H1 (cell line): Measurements from ENCODE around the gene ZC3H6. TPM values are rescaled to one million over a fixed set of nuclear protein-coding genes. Genes with fewer than 3 reads are reported as not detected.

ENCODE experiments used
- CTCF ChIA-PET: fragments of 300-600 bp; sonication (Branson Sonifier 250); formaldehyde crosslinking; loops from one replicate; lab custom pipeline; 2021; ENCODE audit not compliant: partially characterized antibody; lab: Charles Lee
- POLR2A ChIA-PET: fragments of 300-600 bp; sonication (Branson Sonifier 250); formaldehyde crosslinking; loops from one replicate; lab custom pipeline; 2021; ENCODE audit warnings: inconsistent platforms; ENCODE audit not compliant: partially characterized antibody; lab: Charles Lee
- DNase-seq, 2 experiments: peaks; one replicate each; pipeline versions ENCODE4 v3.0.0 to v3.0.0-alpha.2; 2010 to 2022; ENCODE audit warnings: low spot score in 2 of 2, low read depth in 1 of 2, mixed read lengths in 1 of 2
- FAIRE-seq: peaks from 2 replicates; lab custom pipeline; 2011; peaks lifted over from hg19 to GRCh38; lab: Jason Lieb, UNC
- H2AFZ ChIP-seq: 2 replicates; pipeline ENCODE4 v1.8.1; 2012; ENCODE audit warnings: low read length, inconsistent platforms
- H2AK5ac ChIP-seq: 2 replicates; pipeline ENCODE4 v1.6.1; 2013; ENCODE audit warnings: low read depth, low read length
- H2BK120ac ChIP-seq: replicated peaks from 2 replicates; pipeline ENCODE3; 2013; ENCODE audit warnings: low read depth, low read length, inconsistent platforms
- H2BK12ac ChIP-seq: 2 replicates; pipeline ENCODE4 v1.6.1; 2013; ENCODE audit warnings: low read depth, low read length
- H2BK15ac ChIP-seq: 2 replicates; pipeline ENCODE4 v1.6.1; 2013; ENCODE audit warnings: low read length
- H2BK20ac ChIP-seq: 2 replicates; pipeline ENCODE4 v1.6.1; 2013; ENCODE audit warnings: low read length
- H2BK5ac ChIP-seq: 2 replicates; pipeline ENCODE4 v1.6.1; 2013; ENCODE audit warnings: low read depth, low read length
- H3K14ac ChIP-seq: 2 replicates; pipeline ENCODE4 v1.6.1; 2013; ENCODE audit warnings: inconsistent platforms; ENCODE audit not compliant: insufficient read length
- H3K18ac ChIP-seq: 2 replicates; pipeline ENCODE4 v1.6.1; 2013; ENCODE audit warnings: low read length; ENCODE audit errors: extremely low read depth
- H3K23ac ChIP-seq: 2 replicates; pipeline ENCODE4 v1.6.1; 2013; ENCODE audit warnings: inconsistent platforms; ENCODE audit not compliant: insufficient read length
- H3K23me2 ChIP-seq: 2 replicates; pipeline ENCODE4 v1.6.1; 2013; ENCODE audit warnings: low read depth, low read length
- H3K27ac ChIP-seq: 2 replicates; pipeline ENCODE4 v1.6.1; 2011; ENCODE audit warnings: low read depth, low read length, inconsistent platforms
- H3K27me3 ChIP-seq, 4 experiments: replicated peaks in 1 of 4; 1 replicate in 1 of 4; 2 replicates in 3 of 4; pipeline versions ENCODE4 v1.6.1 to v1.8.1; 2011 to 2013; ENCODE audit warnings: low read length in 3 of 4, mild to moderate bottlenecking in 3 of 4, inconsistent platforms in 2 of 4, mixed read lengths in 2 of 4, moderate library complexity in 1 of 4; ENCODE audit not compliant: control insufficient read depth in 3 of 4, insufficient read depth in 3 of 4; ENCODE audit errors: extremely low read depth in 1 of 4
- H3K36me3 ChIP-seq, 4 experiments: 2 replicates each; pipeline versions ENCODE4 v1.6.1 to v1.8.1; 2011 to 2013; ENCODE audit warnings: mild to moderate bottlenecking in 4 of 4, low read length in 3 of 4, moderate library complexity in 2 of 4, control low read depth in 1 of 4, inconsistent platforms in 1 of 4; ENCODE audit not compliant: insufficient read depth in 4 of 4, control insufficient read depth in 2 of 4
- H3K4ac ChIP-seq: replicated peaks from 2 replicates; pipeline ENCODE3; 2013; ENCODE audit warnings: low read length, low read depth, mixed read lengths, inconsistent platforms; ENCODE audit not compliant: insufficient read length
- H3K4me1 ChIP-seq, 4 experiments: replicated peaks in 1 of 4; 1 replicate in 1 of 4; 2 replicates in 3 of 4; pipeline versions ENCODE4 v1.6.1 to v1.8.1; 2011 to 2013; ENCODE audit warnings: low read length in 3 of 4, inconsistent platforms in 2 of 4, mixed read lengths in 1 of 4; ENCODE audit not compliant: insufficient read depth in 4 of 4, control insufficient read depth in 3 of 4
- H3K4me2 ChIP-seq, 2 experiments: 2 replicates each; pipeline versions ENCODE4 v1.6.1 to v1.8.1; 2011 to 2013; ENCODE audit warnings: low read depth in 2 of 2, low read length in 2 of 2, control low read depth in 1 of 2, inconsistent platforms in 1 of 2, mild to moderate bottlenecking in 1 of 2; ENCODE audit not compliant: insufficient read depth in 1 of 2
- H3K4me3 ChIP-seq, 4 experiments: fragments of 200-600, 300-600 bp in 1 of 4; sonication (generic), shearing (Covaris generic), sonication (Bioruptor Twin) in 1 of 4; 2 replicates each; pipeline versions ENCODE4 v1.5.1 to v1.8.1; 2011 to 2016; ENCODE audit warnings: low read length in 4 of 4, low read depth in 3 of 4, control low read depth in 2 of 4, inconsistent platforms in 2 of 4, mild to moderate bottlenecking in 2 of 4, mixed read lengths in 1 of 4, moderate library complexity in 1 of 4; ENCODE audit not compliant: insufficient read depth in 2 of 4; ENCODE audit errors: extremely low read depth in 1 of 4
- H3K56ac ChIP-seq: replicated peaks from 2 replicates; pipeline ENCODE3; 2013; ENCODE audit warnings: low read depth, mild to moderate bottlenecking, mixed read lengths, low read length, inconsistent platforms; ENCODE audit not compliant: insufficient read length
- H3K79me1 ChIP-seq: 2 replicates; pipeline ENCODE4 v1.6.1; 2013; ENCODE audit warnings: low read depth, low read length, control low read depth
- H3K79me2 ChIP-seq, 2 experiments: 2 replicates each; pipeline versions ENCODE4 v1.6.1 to v1.8.1; 2012 to 2013; ENCODE audit warnings: low read length in 2 of 2, mild to moderate bottlenecking in 2 of 2, inconsistent platforms in 1 of 2; ENCODE audit not compliant: insufficient read depth in 2 of 2, control insufficient read depth in 1 of 2
- H3K9ac ChIP-seq, 4 experiments: replicated peaks in 1 of 4; 1 replicate in 1 of 4; 2 replicates in 3 of 4; pipeline versions ENCODE4 v1.6.1 to v1.8.1; 2011 to 2013; ENCODE audit warnings: low read depth in 3 of 4, low read length in 3 of 4, control low read depth in 2 of 4, mild to moderate bottlenecking in 2 of 4, moderate library complexity in 2 of 4, inconsistent platforms in 1 of 4; ENCODE audit errors: extremely low read depth in 1 of 4
- H3K9me3 ChIP-seq, 2 experiments: 2 replicates each; pipeline versions ENCODE4 v1.6.1 to v1.8.1; 2012 to 2013; ENCODE audit warnings: mild to moderate bottlenecking in 2 of 2, moderate library complexity in 2 of 2, control low read depth in 1 of 2, inconsistent platforms in 1 of 2, low read depth in 1 of 2, low read length in 1 of 2, mixed read lengths in 1 of 2; ENCODE audit not compliant: insufficient read depth in 2 of 2
- H4K20me1 ChIP-seq, 2 experiments: replicated peaks in 1 of 2; 2 replicates each; pipeline versions ENCODE3 to v1.8.1; 2011 to 2013; ENCODE audit warnings: inconsistent platforms in 2 of 2, low read length in 2 of 2, mild to moderate bottlenecking in 1 of 2; ENCODE audit not compliant: insufficient read depth in 2 of 2, control insufficient read depth in 1 of 2
- H4K5ac ChIP-seq: 2 replicates; pipeline ENCODE4 v1.6.1; 2013; ENCODE audit warnings: low read length, low read depth, mixed read lengths, inconsistent platforms; ENCODE audit not compliant: insufficient read length
- H4K8ac ChIP-seq: 2 replicates; pipeline ENCODE4 v1.8.0; 2013; ENCODE audit warnings: mild to moderate bottlenecking, moderate library complexity, low read length, inconsistent platforms; ENCODE audit not compliant: insufficient read depth; ENCODE audit errors: extremely low read depth
- H4K91ac ChIP-seq: replicated peaks from 2 replicates; pipeline ENCODE3; 2013; ENCODE audit warnings: low read length, mixed read lengths, inconsistent platforms; ENCODE audit not compliant: insufficient read length
- BRCA1 ChIP-seq: IDR thresholded peaks from 2 replicates; pipeline ENCODE4 v1.6.1; 2012; ENCODE audit warnings: low read depth, low read length, improper control_type of control experiment
- CEBPB ChIP-seq: IDR thresholded peaks from 2 replicates; pipeline ENCODE4 v1.6.1; 2012; ENCODE audit warnings: low read depth, low read length
- EZH2 ChIP-seq: fragments of 200-600 bp; sonication (generic); IDR thresholded peaks from 2 replicates; pipeline ENCODE4 v1.7.1; 2012; ENCODE audit warnings: low read depth, mild to moderate bottlenecking, moderate library complexity, low read length, inconsistent platforms; ENCODE audit not compliant: severe bottlenecking
- WGBS, 2 experiments: shearing (Covaris generic) in 1 of 2; methylation state at CpG; one replicate each; pipeline versions ENCODE4 v1.1.6 to v1.1.7; 2013 to 2015; ENCODE audit warnings: low lambda C conversion rate in 2 of 2, mixed read lengths in 2 of 2, inconsistent platforms in 1 of 2, low coverage in 1 of 2, missing lambda C conversion rate in 1 of 2; ENCODE audit not compliant: insufficient replicate concordance in 2 of 2, insufficient coverage in 1 of 2, insufficient read length in 1 of 2; ENCODE audit errors: extremely low coverage in 1 of 2, missing lambda C conversion rate in 1 of 2; 5-methylcytosine and 5-hydroxymethylcytosine counted together
- polyA plus RNA-seq, 7 experiments: library from polyadenylated mRNA; depleted of rRNA in 3 of 7; stranded (reverse) in 5 of 7; unstranded in 2 of 7; fragments of >200 nt in 5 of 7; fragments of 200-250 nt in 2 of 7; gene quantifications; 1 replicate in 5 of 7; 2 replicates in 1 of 7; 4 replicates in 1 of 7; pipeline versions ENCODE4 v1.2.1 to v1.2.3, GENCODE V29; 2011 to 2013; ENCODE audit warnings: missing spikeins in 2 of 7, mixed read lengths in 2 of 7
- total RNA-seq: library from RNA; stranded (reverse); fragmentation: NEBNext Ultra II Directional; extraction: Animal tissue kit (Norgen Biotek cat#: 25700); gene quantifications from 2 replicates; pipeline ENCODE4 v1.2.1, GENCODE V29; 2021

Gene ZC3H6
- total and polyA plus RNA-seq, 2 of the 8 experiments (the other 6 are each of a cell fraction or from before 2014, with no cell fraction given) = 1.4 to 6.9 TPM

DNA sequence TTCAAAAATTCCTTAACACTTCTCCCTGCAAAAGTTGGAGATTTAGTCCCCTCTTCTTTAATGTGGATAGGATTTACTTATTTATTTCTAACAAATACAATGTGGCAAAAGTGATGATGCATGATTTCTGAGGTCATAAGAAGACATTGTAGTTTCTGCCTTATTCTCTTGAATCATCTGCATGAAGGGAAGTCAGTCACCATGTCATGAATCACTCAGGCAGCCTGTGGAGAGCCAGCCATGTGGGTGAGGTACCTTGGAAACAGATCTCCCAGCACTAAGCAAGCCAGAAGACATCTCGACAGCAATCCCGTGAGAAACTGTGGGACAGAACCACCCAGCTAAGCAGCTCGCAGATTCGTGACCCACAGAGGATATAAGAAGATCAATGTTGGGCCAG is 17.8 kb upstream of the ZC3H6 start:
- H2BK20ac ChIP-seq = no peak overlapping the region
- no peak overlapping the region for H2BK120ac ChIP-seq
- H3K4ac ChIP-seq = no peak overlapping the region
- WGBS, 2 experiments = 90% methylated on average over 4 of the region's 4 CpGs; no CpG with 5 or more reads in 1 of the 2 experiments
- POLR2A ChIA-PET = interaction anchor here (3.2 kb wide), 1 partner anchor 16 kb away, joined by 16 read pairs; no protein-coding TSS in a partner anchor
- no peak overlapping the region for H3K14ac ChIP-seq
- H2BK15ac ChIP-seq = no peak overlapping the region
- no peak overlapping the region for H3K18ac ChIP-seq
- no peak overlapping the region for H3K9ac ChIP-seq
- no peaks in the 10 kb centered on the region for H4K20me1 ChIP-seq
- H4K5ac ChIP-seq = no peak overlapping the region
- no peaks in the 10 kb centered on the region for H3K79me1 ChIP-seq
- no peak overlapping the region for H4K91ac ChIP-seq
- H3K27ac ChIP-seq = no peak overlapping the region
- FAIRE-seq = no peak
- H3K56ac ChIP-seq = no peak overlapping the region
- H3K27me3 ChIP-seq = no peaks in the 10 kb centered on the region
- no peak overlapping the region for H2BK5ac ChIP-seq
- CTCF ChIA-PET = no interaction called here
- H2AFZ ChIP-seq = no peak overlapping the region
- H3K79me2 ChIP-seq = no peaks in the 10 kb centered on the region
- no peak overlapping the region for H3K4me2 ChIP-seq
- peaks cover 0 to 4% of the 10 kb centered on the region in 2 experiments; a peak in 1 of 4 replicates for H3K9me3 ChIP-seq
- no peaks in the 10 kb centered on the region; the same call in 1 of the 2 replicates for H3K23me2 ChIP-seq
- H4K8ac ChIP-seq = no peak overlapping the region
- H2BK12ac ChIP-seq = no peak overlapping the region
- no peak overlapping the region for H3K23ac ChIP-seq
- peaks cover 0 to 4% (median 0%) of the 10 kb centered on the region in 4 experiments; a peak in 2 of 7 replicates for H3K4me1 ChIP-seq
- no peak overlapping the region for H2AK5ac ChIP-seq
- no peaks in the 10 kb centered on the region for H3K36me3 ChIP-seq
- H3K4me3 ChIP-seq = no peak overlapping the region
- DNase-seq = no peak
- no peak for TF ChIP-seq CEBPB
- no peak for TF ChIP-seq EZH2
- no peak for TF ChIP-seq BRCA1
